NK-92 (cell line): ENCODE data around the gene CAST.

Experiments used
- DNase-seq: peaks from one replicate; lab custom pipeline; 2025; ENCODE audit not compliant: unreplicated experiment; lab: John Stamatoyannopoulos, UW

Gene CAST

GRCh38 chr5:96809921-96810320 is 147.7 kb downstream of the CAST start:
- no peak for DNase-seq

DNA sequence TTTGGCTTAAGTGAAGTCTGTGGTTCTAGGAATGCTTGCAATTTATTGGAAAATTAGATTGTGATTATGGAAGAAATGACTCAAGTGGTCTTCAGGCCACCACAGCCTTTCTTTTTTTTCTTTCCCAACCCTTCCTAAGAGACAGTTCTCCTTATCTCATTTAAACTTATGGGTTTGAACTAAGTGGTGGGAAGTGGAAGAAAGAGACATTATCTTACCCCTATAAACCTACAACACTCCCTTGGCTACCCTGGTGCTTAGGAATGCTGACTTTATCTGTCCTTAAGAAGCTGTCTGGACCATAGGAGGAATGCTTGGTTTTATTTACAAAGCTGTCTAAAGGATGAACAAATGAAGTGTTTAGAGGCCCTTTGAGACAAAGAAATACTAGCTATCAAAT is 150.7 kb downstream of the CAST start:
- no peak for DNase-seq

GRCh38 chr5:96814041-96814440 is 151.9 kb downstream of the CAST start:
- DNase-seq: no peak

DNA sequence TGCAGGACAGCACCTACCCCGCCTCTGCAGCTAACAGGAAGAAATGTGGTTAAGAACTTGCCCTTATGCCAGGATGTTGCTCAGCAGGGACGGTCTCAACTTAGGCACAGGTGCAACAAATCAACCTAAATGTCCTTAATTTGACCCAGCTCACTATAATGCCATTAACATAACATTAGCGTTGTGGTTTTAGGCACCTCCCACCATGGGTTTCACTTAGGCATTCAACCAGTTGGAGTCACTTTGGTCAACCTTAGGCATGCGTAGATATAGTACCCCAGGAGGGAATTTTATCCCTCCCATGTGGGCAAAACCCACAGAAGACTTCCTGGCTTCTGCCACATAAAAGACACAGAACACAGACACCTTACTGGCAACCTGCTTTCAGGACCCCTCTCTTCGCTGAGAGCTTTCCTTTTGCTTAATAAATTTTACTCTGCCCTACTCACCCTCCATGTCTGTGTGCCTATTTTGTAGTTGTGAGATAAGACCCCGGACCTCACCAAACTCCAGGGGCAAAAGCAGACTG is 154.3 kb downstream of the CAST start:
- peak; percentile 21 for DNase-seq

GRCh38 chr5:96816991-96817390 is 154.8 kb downstream of the CAST start:
- DNase-seq: no peak

- no peak for DNase-seq
These were observed 155.3 kb downstream of the CAST start for GRCh38 chr5:96817506-96817905.

DNA sequence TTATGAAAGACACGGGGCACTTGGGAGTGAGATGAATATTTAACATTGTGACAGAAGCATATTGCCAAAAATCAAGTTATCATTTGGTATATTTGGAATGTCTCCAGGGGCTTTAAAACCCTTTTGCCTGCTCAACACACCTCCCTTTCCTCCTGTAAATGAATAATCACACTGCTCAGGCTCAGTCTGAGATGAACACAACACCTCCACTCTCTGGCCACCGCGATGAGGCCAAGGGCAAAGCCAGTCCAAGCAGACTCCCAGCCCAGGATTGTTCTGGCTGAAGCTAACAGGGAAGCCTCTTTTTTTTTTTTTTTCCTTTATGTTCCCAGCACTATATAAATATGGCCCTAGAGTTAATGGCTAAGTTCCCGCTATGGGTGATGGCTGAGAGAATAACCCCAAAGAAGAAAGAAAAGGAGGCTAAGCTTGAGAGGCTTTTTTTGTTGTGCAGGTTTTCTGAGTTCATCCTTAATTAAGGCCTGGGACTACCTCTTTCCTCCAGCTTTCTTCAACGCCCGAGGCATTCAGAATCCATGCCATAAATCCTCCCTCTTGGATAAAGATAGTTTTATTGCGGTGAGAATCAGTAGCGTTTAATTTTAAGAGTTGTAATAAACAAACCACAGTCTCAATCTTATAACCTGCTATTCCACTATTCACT is 156.1 kb downstream of the CAST start:
- no peak for DNase-seq

DNA sequence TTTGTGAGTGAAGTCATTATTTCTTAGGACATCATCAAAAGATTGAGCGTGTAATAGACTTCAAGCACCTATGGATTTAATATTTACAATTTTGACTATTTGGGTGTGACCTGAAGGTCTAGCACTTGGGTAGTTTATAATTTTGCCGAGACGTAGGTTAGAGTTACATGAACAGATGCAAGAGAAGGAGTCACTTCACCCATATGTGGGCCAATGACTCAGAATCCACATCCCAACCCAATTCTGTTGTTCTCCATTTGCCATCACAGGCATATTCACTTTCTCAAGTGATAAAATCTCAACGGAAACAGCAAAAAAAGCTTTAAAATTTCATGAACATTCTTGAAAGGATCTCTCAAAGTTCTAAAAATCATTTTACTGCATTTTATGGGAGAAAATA is 157.6 kb downstream of the CAST start:
- DNase-seq: no peak

GRCh38 chr5:96821260-96821916 is 159.2 kb downstream of the CAST start:
- no peak for DNase-seq

- DNase-seq: no peak
These were observed 160.7 kb downstream of the CAST start for GRCh38 chr5:96822686-96823459.

- no peak for DNase-seq
These were observed 161.8 kb downstream of the CAST start for GRCh38 chr5:96823900-96824380.
